WTC11 (cell line): ENCODE data around the gene SLC48A1. TPM values are rescaled to one million over a fixed set of nuclear protein-coding genes. Genes with fewer than 3 reads are reported as not detected.
A peak's percentile ranks its signal among the peaks of the same experiment; 100 is the strongest.
"Not testable (repeated sequence)": the region's sequence is repeated elsewhere in the genome, so short reads cannot be mapped to it uniquely, and the experiment has no call there.

ENCODE experiments used
- ATAC-seq: fragments of 200-7000 bp; cut with Tn5 transposase; 2 replicates; pipeline ENCODE4 v1.10.0; 2021; ENCODE audit warnings: mild to moderate bottlenecking, moderate library complexity
- CTCF ChIA-PET: fragments of 300-600 bp; sonication (Branson Sonifier 250); formaldehyde crosslinking; loops from one replicate; lab custom pipeline; 2021; ENCODE audit warnings: antibody characterized with exemption; lab: Charles Lee
- POLR2A ChIA-PET: fragments of 350-600 bp; sonication (Branson Sonifier 250); formaldehyde crosslinking; loops from one replicate; lab custom pipeline; 2021; ENCODE audit warnings: antibody characterized with exemption; lab: Charles Lee
- DNase-seq: peaks from one replicate; pipeline ENCODE4 v3.0.0; 2021; ENCODE audit warnings: low spot score
- H3K27ac Mint-ChIP-seq: 2 replicates; pipeline ENCODE4 v1.8.0; 2021; ENCODE audit warnings: mixed read lengths
- H3K27me3 Mint-ChIP-seq: 2 replicates; pipeline ENCODE4 v1.8.0; 2021; ENCODE audit warnings: low read depth, mild to moderate bottlenecking, moderate library complexity, mixed read lengths
- H3K36me3 Mint-ChIP-seq: 2 replicates; pipeline ENCODE4 v1.8.0; 2021; ENCODE audit warnings: mixed read lengths
- H3K4me1 Mint-ChIP-seq: 2 replicates; pipeline ENCODE4 v1.8.0; 2022; ENCODE audit warnings: mixed read lengths
- H3K4me3 Mint-ChIP-seq: 2 replicates; pipeline ENCODE4 v1.8.0; 2021; ENCODE audit warnings: mild to moderate bottlenecking, moderate library complexity, mixed read lengths
- H3K9me3 Mint-ChIP-seq: 2 replicates; pipeline ENCODE4 v1.8.0; 2021; ENCODE audit warnings: mixed read lengths
- ARID4B ChIP-seq: sonication (generic); formaldehyde crosslinking; IDR thresholded peaks from 2 replicates; pipeline ENCODE4 v1.8.0; 2023; ENCODE audit warnings: missing genetic modification reagents, mild to moderate bottlenecking, borderline replicate concordance
- CREM ChIP-seq: sonication (generic); formaldehyde crosslinking; IDR thresholded peaks from 2 replicates; pipeline ENCODE4 v1.8.1; 2022; ENCODE audit warnings: mild to moderate bottlenecking, missing genetic modification reagents, moderate library complexity
- ELF4 ChIP-seq: sonication (generic); formaldehyde crosslinking; IDR thresholded peaks from 2 replicates; pipeline ENCODE4 v1.8.1; 2022; ENCODE audit warnings: low read depth, mild to moderate bottlenecking, moderate library complexity, missing genetic modification reagents
- ETV6 ChIP-seq: sonication (generic); formaldehyde crosslinking; IDR thresholded peaks from 2 replicates; pipeline ENCODE4 v1.8.1; 2022; ENCODE audit warnings: mild to moderate bottlenecking, missing genetic modification reagents
- FOXP1 ChIP-seq: sonication (generic); formaldehyde crosslinking; IDR thresholded peaks from 2 replicates; pipeline ENCODE4 v1.8.0; 2022; ENCODE audit warnings: missing genetic modification reagents, mild to moderate bottlenecking, moderate library complexity, borderline replicate concordance
- HMGXB4 ChIP-seq: sonication (generic); formaldehyde crosslinking; IDR thresholded peaks from 2 replicates; pipeline ENCODE4 v1.8.1; 2023; ENCODE audit warnings: mild to moderate bottlenecking, moderate library complexity, missing genetic modification reagents
- JUN ChIP-seq: sonication (generic); formaldehyde crosslinking; IDR thresholded peaks from 2 replicates; pipeline ENCODE4 v1.8.0; 2023; ENCODE audit warnings: mild to moderate bottlenecking, missing genetic modification reagents
- MYBL2 ChIP-seq: sonication (generic); formaldehyde crosslinking; IDR thresholded peaks from 2 replicates; pipeline ENCODE4 v1.8.1; 2023; ENCODE audit warnings: mild to moderate bottlenecking, moderate library complexity, missing genetic modification reagents
- NR3C1 ChIP-seq: sonication (generic); formaldehyde crosslinking; conservative IDR thresholded peaks from 2 replicates; pipeline ENCODE4 v1.8.1; 2023; ENCODE audit warnings: low read depth, mild to moderate bottlenecking, missing genetic modification reagents
- PREB ChIP-seq: sonication (generic); formaldehyde crosslinking; IDR thresholded peaks from 2 replicates; pipeline ENCODE4 v1.8.1; 2022; ENCODE audit warnings: mild to moderate bottlenecking, missing genetic modification reagents, moderate library complexity, borderline replicate concordance
- RORB ChIP-seq: fragments of 250-450 bp; sonication (Bioruptor Pico); IDR thresholded peaks from 2 replicates; pipeline ENCODE4 v1.9.0; 2021; ENCODE audit warnings: mild to moderate bottlenecking
- SP1 ChIP-seq: sonication (generic); formaldehyde crosslinking; conservative IDR thresholded peaks from 2 replicates; pipeline ENCODE4 v1.8.1; 2022; ENCODE audit warnings: missing genetic modification reagents
- ZMAT4 ChIP-seq: fragments of 250-450 bp; sonication (Bioruptor Pico); IDR thresholded peaks from 2 replicates; pipeline ENCODE4 v1.9.0; 2021; ENCODE audit warnings: mild to moderate bottlenecking
- ZNF138 ChIP-seq: sonication (generic); formaldehyde crosslinking; conservative IDR thresholded peaks from 2 replicates; pipeline ENCODE4 v1.8.1; 2022; ENCODE audit warnings: mild to moderate bottlenecking, moderate library complexity, missing genetic modification reagents
- ZNF263 ChIP-seq: sonication (generic); formaldehyde crosslinking; IDR thresholded peaks from 2 replicates; pipeline ENCODE4 v1.8.1; 2022; ENCODE audit warnings: low read depth, mild to moderate bottlenecking, moderate library complexity, missing genetic modification reagents
- ZNF423 ChIP-seq: fragments of 250-450 bp; sonication (Bioruptor Pico); IDR thresholded peaks from 2 replicates; pipeline ENCODE4 v2.1.2; 2022; ENCODE audit warnings: mild to moderate bottlenecking, moderate library complexity
- total RNA-seq: library from RNA; stranded (reverse); gene quantifications from 3 replicates; pipeline ENCODE4 v1.2.3, GENCODE V29; 2021

SLC48A1 gene
- total RNA-seq, 1 experiment from 2014 or later, result 13.8 TPM

GRCh38 chr12:47814539-47815170 lies 41.6 kb downstream of the SLC48A1 start:
- POLR2A ChIA-PET, result interaction anchor here (2.7 kb wide), 1 partner anchor 14 kb away, joined by 14 read pairs; no protein-coding TSS in a partner anchor
- Mint-ChIP-seq H3K27me3 (no peaks in the 10 kb centered on the region), H3K27ac (peak overlapping the region; percentile 98), H3K4me1 (peaks cover 76% of the 10 kb centered on the region), H3K4me3 (no peak overlapping the region), H3K9me3 (no peaks in the 10 kb centered on the region), H3K36me3 (no peaks in the 10 kb centered on the region; the same call in 1 of the 2 replicates)
- CTCF ChIA-PET, result interaction anchor here (2.3 to 8.8 kb wide), 4 partner anchors 13 to 71 kb away, joined by 8 to 99 read pairs (median 63); no protein-coding TSS in a partner anchor
- no peak for DNase-seq
- TF ChIP-seq JUN, result no peak
- ATAC-seq, result no peak

- not testable (repeated sequence) for ATAC-seq, H3K27me3 Mint-ChIP-seq, H3K36me3 Mint-ChIP-seq, DNase-seq, H3K27ac Mint-ChIP-seq, H3K9me3 Mint-ChIP-seq, H3K4me3 Mint-ChIP-seq
- ChIA-PET CTCF (interaction anchor here (7.6 kb wide), 1 partner anchor 22 kb away, joined by 134 read pairs; no protein-coding TSS in a partner anchor), POLR2A (interaction anchor here (2.7 kb wide), 1 partner anchor 13 kb away, joined by 14 read pairs; no protein-coding TSS in a partner anchor)
- peaks cover 73% of the 10 kb centered on the region for H3K4me1 Mint-ChIP-seq
Observed at GRCh38 chr12:47815447-47815846, 42.4 kb downstream of the SLC48A1 start.

- Mint-ChIP-seq H3K4me3 (peak overlapping the region; percentile 49), H3K27me3 (no peaks in the 10 kb centered on the region; the same call in 1 of the 2 replicates), H3K9me3 (no peaks in the 10 kb centered on the region), H3K36me3 (no peaks in the 10 kb centered on the region; the same call in 1 of the 2 replicates), H3K4me1 (peaks cover 73% of the 10 kb centered on the region), H3K27ac (peak overlapping the region; percentile 67)
- TF ChIP-seq ZNF423 (CRISPR knock-in tag) (peak; percentile 35; the same call in 1 of the 2 replicates), ZNF263 (CRISPR knock-in tag) (no peak), PREB (CRISPR knock-in tag) (no peak), ELF4 (CRISPR knock-in tag) (no peak), MYBL2 (CRISPR knock-in tag) (no peak), NR3C1 (CRISPR knock-in tag) (no peak), ETV6 (CRISPR knock-in tag) (no peak), ZMAT4 (CRISPR knock-in tag) (no peak)
- DNase-seq (no peak), ATAC-seq (no peak)
- ChIA-PET CTCF (interaction anchor here (0.7 to 7.6 kb wide), 13 partner anchors 9 to 125 kb away, joined by 3 to 134 read pairs (median 6); partner anchors contain the start of gene VDR), POLR2A (interaction anchor here (0.6 to 1.5 kb wide), 5 partner anchors 8 to 918 kb away, joined by 3 to 4 read pairs (median 3); no protein-coding TSS in a partner anchor)
Observed at GRCh38 chr12:47816403-47817271, 43.6 kb downstream of the SLC48A1 start.

- POLR2A ChIA-PET, result interaction anchor here (0.6 to 1.5 kb wide), 5 partner anchors 9 to 918 kb away, joined by 3 to 4 read pairs (median 3); no protein-coding TSS in a partner anchor
- Mint-ChIP-seq H3K27ac (peak overlapping the region; percentile 81), H3K4me1 (peaks cover 72% of the 10 kb centered on the region), H3K9me3 (no peaks in the 10 kb centered on the region), H3K27me3 (peaks cover 7% of the 10 kb centered on the region), H3K36me3 (no peaks in the 10 kb centered on the region; the same call in 1 of the 2 replicates), H3K4me3 (peak overlapping the region; percentile 78)
- ATAC-seq, result no peak
- CTCF ChIA-PET, result interaction anchor here (0.7 to 7.6 kb wide), 13 partner anchors 10 to 125 kb away, joined by 3 to 134 read pairs (median 5); partner anchors contain the start of gene RAPGEF3
- DNase-seq, result no peak
- no peak for TF ChIP-seq SP1
- no peak for TF ChIP-seq FOXP1 (CRISPR knock-in tag)
- TF ChIP-seq CREM (CRISPR knock-in tag), result no peak
- no peak for TF ChIP-seq HMGXB4 (CRISPR knock-in tag)
- no peak for TF ChIP-seq RORB (CRISPR knock-in tag)
- no peak for TF ChIP-seq ETV6 (CRISPR knock-in tag)
- no peak for TF ChIP-seq ARID4B (CRISPR knock-in tag)
- TF ChIP-seq ZNF138, result no peak
Observed at GRCh38 chr12:47817272-47818006, 44.4 kb downstream of the SLC48A1 start.
